Measurements from ENCODE around the gene GRM5. TPM values are rescaled to one million over a fixed set of nuclear protein-coding genes. Genes with fewer than 3 reads are reported as not detected.

Gene GRM5
- total RNA-seq, 2 donors from 2014 or later, result 0.33 TPM; not detected in 1

DNA sequence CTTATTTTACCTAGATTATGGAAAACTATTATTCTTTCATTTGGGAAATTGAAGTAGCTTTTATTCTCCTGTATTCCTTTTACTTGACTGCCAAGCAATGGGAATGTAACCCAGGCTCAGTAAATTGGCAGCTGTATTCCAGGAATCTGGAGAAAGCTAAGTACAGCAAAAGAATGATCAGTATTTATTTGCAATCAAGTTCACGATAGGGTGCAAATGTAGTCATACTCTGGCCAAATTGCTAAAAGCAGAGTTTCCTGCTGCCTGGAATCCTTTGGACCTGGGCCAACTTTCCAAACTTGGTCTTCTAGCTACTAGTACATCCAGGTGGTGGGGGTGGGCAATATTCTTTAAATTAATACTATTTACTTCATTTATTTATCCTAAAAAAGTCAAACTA lies 442.3 kb downstream of the GRM5 start:
- WGBS, 2 donors, result 42 to 81% methylated on average over 1 of the region's 1 CpG
- Histone ChIP-seq H3K4me3 (no peak overlapping the region), H3K27ac (no peak overlapping the region), H3K4me1 (no peaks in the 10 kb centered on the region), H3K27me3 (no peaks in the 10 kb centered on the region), H3K9me3 (no peaks in the 10 kb centered on the region), H3K36me3 (replicated peaks in 1 of 2; ENCODE audit: insufficient read depth in 1 of 2, low read depth in 2 of 2) (no peaks in the 10 kb centered on the region)
- ATAC-seq (no peak), DNase-seq (no peak)
- intact Hi-C loops (cut with DNase I), result no loop called here
- TF ChIP-seq, protein P1, sequence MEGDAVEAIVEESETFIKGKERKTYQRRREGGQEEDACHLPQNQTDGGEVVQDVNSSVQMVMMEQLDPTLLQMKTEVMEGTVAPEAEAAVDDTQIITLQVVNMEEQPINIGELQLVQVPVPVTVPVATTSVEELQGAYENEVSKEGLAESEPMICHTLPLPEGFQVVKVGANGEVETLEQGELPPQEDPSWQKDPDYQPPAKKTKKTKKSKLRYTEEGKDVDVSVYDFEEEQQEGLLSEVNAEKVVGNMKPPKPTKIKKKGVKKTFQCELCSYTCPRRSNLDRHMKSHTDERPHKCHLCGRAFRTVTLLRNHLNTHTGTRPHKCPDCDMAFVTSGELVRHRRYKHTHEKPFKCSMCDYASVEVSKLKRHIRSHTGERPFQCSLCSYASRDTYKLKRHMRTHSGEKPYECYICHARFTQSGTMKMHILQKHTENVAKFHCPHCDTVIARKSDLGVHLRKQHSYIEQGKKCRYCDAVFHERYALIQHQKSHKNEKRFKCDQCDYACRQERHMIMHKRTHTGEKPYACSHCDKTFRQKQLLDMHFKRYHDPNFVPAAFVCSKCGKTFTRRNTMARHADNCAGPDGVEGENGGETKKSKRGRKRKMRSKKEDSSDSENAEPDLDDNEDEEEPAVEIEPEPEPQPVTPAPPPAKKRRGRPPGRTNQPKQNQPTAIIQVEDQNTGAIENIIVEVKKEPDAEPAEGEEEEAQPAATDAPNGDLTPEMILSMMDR (IDR thresholded peaks at IDR 0.05), result no peak
- no peak for TF ChIP-seq POLR2A (IDR thresholded peaks at IDR 0.05)

DNA sequence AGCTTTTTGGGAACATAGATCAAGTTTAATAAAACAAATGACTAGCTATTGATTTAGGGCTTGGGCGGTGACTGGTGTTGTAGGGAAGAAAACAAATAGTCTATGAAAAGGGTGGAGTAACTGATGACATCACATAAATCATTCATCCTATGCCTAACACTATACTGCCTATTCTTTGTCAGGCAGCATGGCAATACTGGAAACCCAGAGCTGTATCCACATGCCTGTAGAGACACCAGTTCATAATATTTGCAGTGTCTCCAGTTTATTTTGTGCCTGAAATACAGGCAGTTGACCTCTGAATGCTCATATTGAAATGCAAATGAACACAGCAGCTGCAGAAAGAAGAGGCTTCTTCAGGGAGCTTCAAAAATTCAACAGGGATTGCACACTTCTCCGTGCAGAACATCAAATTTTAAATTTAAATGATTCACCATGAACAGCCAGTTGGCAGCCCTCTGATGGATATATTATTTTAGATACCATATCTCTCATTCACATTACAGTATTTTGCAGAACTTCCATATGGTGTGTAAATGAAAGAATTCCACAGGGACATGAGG lies 445.1 kb downstream of the GRM5 start:
- Histone ChIP-seq H3K27ac (no peak overlapping the region), H3K36me3 (replicated peaks in 1 of 2; ENCODE audit: insufficient read depth in 1 of 2, low read depth in 2 of 2) (no peaks in the 10 kb centered on the region), H3K4me1 (no peaks in the 10 kb centered on the region), H3K27me3 (no peaks in the 10 kb centered on the region), H3K4me3 (no peak overlapping the region), H3K9me3 (no peaks in the 10 kb centered on the region)
- ATAC-seq, result no peak
- WGBS, 2 donors, result 21 to 39% methylated on average over 2 of the region's 2 CpGs
- DNase-seq, result no peak
- intact Hi-C loops (cut with DNase I), result no loop called here
- TF ChIP-seq, protein P1 (IDR thresholded peaks at IDR 0.05), result no peak
- no peak for TF ChIP-seq POLR2A (IDR thresholded peaks at IDR 0.05)

DNA sequence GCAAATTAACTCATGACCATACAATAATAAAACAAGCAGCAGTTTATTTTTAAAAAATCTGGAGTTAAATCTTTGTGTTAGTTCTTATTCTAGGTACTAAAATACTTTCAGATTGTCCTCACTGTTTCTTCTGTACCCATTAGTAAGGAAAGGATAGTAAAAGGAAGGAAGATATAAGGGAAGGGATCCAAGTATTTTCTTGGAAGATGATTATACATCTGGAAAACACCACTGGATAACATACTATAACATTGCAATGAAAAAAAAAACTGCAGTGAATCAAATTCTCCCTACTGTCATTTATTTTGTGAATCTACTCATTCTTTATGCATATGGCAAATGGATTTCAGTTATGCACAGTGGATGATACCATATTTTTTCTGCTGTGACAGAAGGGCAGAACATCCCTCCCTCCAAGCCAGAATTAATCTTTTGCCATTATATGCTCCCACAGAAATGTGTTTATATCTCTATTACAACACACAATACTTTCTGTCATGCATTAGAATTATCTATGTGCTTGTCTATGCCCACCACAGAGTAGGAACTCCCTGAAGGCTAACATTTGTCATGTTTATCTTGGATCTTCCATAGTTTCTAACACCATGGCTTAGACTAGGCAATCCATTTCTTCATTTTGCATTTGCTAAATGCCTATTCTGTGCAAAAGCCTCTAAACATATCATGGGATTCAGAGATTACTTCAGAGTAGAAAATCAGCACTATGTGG lies 446.0 kb downstream of the GRM5 start:
- intact Hi-C loops (cut with DNase I), result no loop called here
- no peak for DNase-seq
- Histone ChIP-seq H3K27me3 (no peaks in the 10 kb centered on the region), H3K36me3 (replicated peaks in 1 of 2; ENCODE audit: insufficient read depth in 1 of 2, low read depth in 2 of 2) (no peaks in the 10 kb centered on the region), H3K4me1 (no peaks in the 10 kb centered on the region), H3K9me3 (no peaks in the 10 kb centered on the region), H3K27ac (no peak overlapping the region), H3K4me3 (no peak overlapping the region)
- TF ChIP-seq, protein P1 (IDR thresholded peaks at IDR 0.05), result no peak
- no peak for TF ChIP-seq POLR2A (IDR thresholded peaks at IDR 0.05)
- ATAC-seq, result no peak

DNA sequence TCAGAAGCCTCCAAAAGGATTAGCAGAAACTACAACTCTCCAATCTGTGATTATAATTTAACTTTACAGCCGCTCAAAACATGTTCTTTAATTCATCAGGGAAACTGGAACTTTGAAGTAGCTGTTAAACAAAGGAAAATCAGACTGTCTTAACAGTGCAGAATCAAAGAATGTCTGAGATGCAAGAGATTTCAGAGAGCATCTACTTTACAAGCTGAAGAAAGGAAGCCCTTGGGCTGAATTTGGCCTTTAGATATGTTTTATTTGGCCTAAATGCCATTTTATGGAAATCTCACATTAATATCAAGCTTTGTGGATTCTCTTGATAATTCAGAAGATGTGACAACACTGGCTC lies 446.7 kb downstream of the GRM5 start:
- intact Hi-C loops (cut with DNase I), result no loop called here

More for the DNA sequence above, 446.7 kb downstream of the GRM5 start:
- Histone ChIP-seq H3K4me1 (no peaks in the 10 kb centered on the region), H3K27ac (no peak overlapping the region), H3K4me3 (no peak overlapping the region), H3K27me3 (no peaks in the 10 kb centered on the region), H3K9me3 (no peaks in the 10 kb centered on the region), H3K36me3 (replicated peaks in 1 of 2; ENCODE audit: insufficient read depth in 1 of 2, low read depth in 2 of 2) (no peaks in the 10 kb centered on the region)
- TF ChIP-seq, protein P1 (IDR thresholded peaks at IDR 0.05), result no peak
- no peak for TF ChIP-seq POLR2A (IDR thresholded peaks at IDR 0.05)
- DNase-seq (no peak), ATAC-seq (no peak)
- WGBS, 2 donors, result 68 to 70% methylated on average over 1 of the region's 1 CpG
